Activated CD4-positive, CD25-positive, alpha-beta regulatory T cell treated with anti-CD3 and anti-CD28 coated beads, Interleukin-2, amount 50 U/mL, for 16 hours (primary cell): ENCODE data around the gene PDGFC.
"Not testable (repeated sequence)": the region's sequence is repeated elsewhere in the genome, so short reads cannot be mapped to it uniquely, and the experiment has no call there.

Experiments
- DNase-seq: peaks from one replicate; pipeline ENCODE4 v3.0.0-alpha.2; 2020; ENCODE audit warnings: low read depth, low spot score

Gene PDGFC

DNA sequence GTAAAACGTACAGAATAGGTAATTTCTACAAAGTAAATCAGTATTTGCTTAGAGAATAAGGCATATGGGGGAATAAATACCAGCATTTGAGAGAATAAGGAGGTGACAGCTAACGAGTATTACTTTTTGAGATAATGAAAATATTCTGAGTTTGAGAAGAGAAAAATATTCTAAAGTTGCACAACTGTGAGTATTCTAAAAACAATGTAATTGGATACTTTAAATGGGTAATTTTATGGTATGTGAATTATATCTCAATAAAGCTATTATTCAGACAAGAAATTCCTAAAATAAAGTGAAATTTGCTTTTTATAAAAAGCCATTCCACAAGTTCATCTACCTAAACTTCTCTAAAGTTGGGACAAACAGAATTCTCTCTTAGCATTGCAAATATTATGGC, 62.6 kb downstream of the PDGFC start:
- DNase-seq = no peak

GRCh38 chr4:156906325-156906724, 65.3 kb downstream of the PDGFC start:
- DNase-seq = no peak

GRCh38 chr4:156901871-156902270, 69.7 kb downstream of the PDGFC start:
- DNase-seq = no peak

GRCh38 chr4:156898373-156899117, 73.1 kb downstream of the PDGFC start:
- DNase-seq = no peak

GRCh38 chr4:156896527-156896926, 75.1 kb downstream of the PDGFC start:
- DNase-seq = no peak

DNA sequence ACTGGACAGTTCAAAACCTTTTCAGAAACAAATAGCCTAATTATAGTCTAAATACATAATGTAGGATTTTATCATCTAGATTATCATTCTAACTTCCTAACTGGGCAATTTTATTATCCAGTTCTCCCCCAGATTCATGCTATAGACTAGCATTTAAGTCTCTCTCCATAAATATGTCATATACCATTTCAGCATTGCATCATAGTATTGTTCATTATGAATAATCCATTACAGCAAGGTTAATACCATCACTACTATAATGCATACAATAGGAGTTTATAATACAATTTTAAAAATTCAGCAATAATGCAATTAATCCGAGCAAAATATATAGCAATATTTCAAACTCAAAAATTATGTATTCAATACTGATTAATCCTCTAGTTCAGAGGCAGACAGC, 77.4 kb downstream of the PDGFC start:
- DNase-seq = no peak

DNA sequence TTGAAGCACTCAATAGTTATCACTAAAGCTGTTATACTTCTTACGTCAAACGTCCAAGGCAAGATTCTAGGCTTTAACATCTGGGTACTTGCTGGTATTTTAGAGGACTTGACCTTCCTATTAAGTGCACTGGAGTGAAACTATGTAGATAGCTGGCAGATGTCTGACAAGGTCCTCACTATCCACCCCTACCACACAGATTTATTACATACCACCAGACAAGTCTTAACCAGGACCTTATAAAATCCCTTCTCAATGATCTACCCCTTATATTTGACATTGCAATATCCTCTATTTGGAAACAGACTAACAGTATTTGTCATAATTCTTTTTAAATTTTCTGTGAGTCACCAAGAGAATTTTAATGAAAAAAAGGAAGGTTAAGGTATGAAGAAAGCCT, 78.8 kb downstream of the PDGFC start:
- DNase-seq = no peak

DNA sequence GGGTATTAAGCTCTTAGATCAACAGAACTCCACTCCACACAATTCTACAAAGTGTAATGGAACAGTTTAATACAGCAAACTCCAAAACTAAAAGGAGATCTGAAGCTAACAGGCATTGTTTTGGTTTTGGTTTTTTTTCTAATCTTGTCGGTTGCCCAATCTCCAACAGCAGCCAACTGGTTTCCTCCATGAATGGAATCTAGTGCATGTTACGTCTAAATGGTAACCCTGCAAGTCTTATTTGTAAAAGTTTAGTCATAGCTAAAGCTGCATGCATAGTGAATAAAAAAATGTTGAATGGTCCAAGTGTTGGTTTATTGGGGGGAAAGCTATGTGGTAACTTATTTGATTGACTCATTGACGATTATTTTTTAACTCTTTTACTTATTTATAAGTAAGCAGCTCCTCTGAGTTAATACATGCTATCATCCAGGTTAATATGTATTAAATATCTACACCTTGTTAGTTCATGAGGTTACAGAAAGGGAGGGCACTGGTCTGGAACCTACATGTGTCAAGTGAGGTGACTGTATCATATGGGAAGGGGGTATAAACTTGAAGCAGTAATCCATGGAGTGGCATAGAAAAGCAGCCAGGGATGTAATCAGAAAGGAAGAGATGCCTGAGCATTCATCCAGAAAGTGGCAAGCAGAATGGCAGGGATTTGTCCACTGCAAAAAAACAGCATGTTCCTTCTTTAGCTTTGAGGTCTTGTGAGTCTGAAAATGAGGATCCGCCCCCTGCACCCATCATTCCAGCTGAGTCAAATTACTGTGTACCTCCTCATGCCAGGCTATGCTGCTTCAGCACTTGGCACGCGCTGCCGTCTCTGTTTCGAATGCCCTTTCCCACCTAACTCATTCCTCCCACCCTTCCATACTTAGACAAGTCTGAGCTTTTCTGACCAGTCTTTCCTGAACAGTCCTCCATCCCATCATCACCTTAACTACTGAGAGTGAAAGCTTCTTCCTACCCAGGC, 81.7 kb downstream of the PDGFC start:
- DNase-seq = no peak

DNA sequence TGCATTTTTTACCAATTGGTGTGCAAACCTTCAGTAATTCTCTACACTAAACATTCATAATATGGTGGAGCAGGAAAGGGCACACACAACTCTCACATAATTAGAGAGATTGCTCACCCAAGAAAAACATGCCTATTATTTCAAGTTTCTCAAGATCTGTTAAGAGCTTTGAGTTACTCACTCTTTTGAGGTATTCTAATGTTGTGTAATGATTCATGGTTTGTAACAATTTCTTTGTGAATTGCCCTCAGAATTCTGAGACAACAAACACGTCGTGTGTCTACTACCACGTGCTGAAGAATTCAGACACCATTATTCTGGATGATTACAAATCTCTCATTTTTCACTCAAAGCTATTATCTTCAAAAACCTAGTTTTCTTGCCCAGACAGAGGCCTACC, 82.8 kb downstream of the PDGFC start:
- DNase-seq = no peak

DNA sequence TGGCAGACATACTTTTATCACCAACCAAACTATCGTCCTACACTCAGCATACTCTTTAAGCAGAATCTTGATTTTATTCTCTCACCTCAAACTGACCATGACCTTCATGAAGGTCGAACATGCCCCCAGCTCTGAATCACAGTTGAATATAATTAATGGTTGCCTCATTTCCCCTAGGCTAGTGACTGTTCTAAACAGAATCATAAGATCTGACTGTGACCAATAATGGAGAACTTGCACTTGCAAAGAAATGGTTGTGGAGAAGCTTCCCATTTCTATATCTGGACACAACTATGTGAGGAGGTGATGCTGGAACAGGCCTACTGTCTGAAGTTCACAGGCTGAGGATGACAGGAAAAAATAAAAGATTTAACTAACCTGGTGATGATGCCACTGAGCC, 85.1 kb downstream of the PDGFC start:
- no peak for DNase-seq

- no peak for DNase-seq
Measured at GRCh38 chr4:156885374-156885773, 86.2 kb downstream of the PDGFC start.

DNA sequence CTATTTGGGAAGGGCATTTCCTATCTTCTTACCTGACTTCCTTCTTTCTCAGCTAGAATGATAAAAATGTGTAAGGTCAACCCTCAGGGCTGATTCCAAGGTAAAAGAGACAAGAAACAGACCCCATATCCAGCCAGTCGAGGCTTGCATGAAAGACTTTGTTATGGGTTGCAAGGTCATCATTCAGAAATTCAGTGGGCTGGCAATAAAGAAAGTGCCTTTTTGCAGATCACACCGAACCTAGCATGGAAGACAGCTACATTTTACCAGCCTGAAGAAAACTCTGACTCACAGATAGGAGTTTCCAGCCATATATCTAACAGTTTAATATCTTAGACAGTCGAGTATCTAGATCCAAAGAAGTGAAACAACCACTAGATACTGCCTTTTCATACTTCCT, 87.4 kb downstream of the PDGFC start:
- no peak for DNase-seq

DNA sequence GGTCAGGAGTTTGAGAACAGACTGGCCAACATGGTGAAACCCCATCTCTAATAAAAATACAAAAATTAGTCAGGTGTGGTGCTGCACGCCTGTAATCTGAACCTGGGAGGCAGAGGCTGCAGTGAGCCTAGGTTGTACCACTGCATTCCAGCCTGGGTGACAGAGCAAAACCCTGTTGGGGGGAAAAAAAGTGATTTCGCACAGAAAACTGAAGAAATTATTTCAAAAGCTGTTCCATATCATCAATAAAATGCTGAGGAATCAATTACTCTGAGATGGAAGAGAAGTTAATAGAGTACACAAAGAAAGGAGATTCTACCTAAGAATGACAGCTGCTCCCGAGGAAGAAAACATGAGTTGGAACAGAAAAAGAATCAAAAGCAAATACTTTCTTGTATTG, 95.9 kb downstream of the PDGFC start:
- DNase-seq = no peak

DNA sequence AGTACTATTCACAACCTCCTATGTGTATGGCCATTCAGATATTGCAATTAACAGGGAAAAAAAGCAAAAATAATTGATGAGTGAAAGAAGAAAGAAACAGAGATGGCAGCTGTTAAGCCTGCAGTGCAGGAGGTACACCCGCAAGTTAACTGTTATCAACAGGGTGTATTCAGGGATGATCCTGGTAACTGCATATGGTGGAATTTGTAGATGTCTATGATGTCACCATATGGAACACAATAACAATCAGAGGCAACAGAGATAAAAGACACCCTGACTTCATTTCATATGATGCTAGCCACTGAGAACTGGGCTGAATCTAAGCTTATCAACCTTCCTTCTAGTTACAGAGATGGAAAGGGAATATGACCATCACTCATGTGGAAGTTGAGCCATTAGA, 96.5 kb downstream of the PDGFC start:
- no peak for DNase-seq

GRCh38 chr4:156873799-156874198, 97.8 kb downstream of the PDGFC start:
- no peak for DNase-seq

GRCh38 chr4:156870861-156871260, 100.7 kb downstream of the PDGFC start:
- DNase-seq = no peak

GRCh38 chr4:156870131-156870530, 101.5 kb downstream of the PDGFC start:
- DNase-seq = no peak

DNA sequence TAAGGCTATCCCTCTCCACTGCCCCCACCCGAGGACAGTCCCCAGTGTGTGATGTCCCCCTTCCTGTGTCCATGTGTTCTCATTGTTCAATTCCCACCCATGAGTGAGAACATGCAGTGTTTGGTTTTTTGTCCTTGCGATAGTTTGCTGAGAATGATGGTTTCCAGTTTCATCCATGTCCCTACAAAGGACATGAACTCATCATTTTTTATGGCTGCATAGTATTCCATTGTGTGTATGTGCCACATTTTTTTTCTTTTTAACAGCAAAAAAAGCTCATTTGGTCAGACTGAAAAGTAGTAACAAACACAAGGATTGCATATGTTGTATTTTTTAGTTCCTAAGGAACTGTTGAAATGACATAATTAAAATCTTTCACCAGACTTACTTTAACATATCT, 105.5 kb downstream of the PDGFC start:
- DNase-seq = not testable (repeated sequence)

DNA sequence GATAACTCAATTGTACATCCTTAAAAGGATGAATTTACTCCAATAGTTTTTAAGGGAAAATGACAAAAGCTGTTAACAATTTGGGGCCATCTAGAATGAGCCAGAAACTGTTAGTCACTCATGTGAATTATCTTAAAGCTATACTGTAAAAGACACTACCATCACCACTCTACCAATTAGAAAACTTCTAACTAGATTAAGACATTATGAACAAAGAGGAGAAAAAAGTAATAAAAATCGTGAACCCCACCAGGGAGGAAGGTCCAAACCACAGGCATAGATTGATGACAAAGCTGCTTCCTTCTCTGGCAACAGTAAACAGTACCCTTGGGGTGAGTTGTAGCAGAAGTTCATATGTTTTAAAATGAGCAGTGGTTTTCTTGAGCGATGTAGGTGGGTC, 106.1 kb downstream of the PDGFC start:
- no peak for DNase-seq

DNA sequence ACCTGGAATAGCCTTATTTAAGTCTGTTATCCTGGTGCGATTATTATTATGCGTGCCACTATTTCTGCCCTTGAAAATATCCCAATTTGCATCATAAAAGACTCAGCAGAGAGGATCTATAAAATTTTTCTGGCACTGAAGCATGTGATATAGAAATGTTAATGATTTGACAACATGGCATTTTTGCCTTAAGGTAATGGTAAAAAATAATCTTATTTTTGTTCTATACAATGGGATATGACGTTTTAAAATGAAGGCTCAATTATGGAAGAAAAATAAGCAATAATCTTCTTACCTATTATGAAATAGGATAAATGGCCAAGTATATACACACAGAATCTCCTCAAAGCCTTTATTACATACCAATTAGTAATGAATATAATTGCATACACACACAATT, 113.5 kb downstream of the PDGFC start:
- DNase-seq = no peak

DNA sequence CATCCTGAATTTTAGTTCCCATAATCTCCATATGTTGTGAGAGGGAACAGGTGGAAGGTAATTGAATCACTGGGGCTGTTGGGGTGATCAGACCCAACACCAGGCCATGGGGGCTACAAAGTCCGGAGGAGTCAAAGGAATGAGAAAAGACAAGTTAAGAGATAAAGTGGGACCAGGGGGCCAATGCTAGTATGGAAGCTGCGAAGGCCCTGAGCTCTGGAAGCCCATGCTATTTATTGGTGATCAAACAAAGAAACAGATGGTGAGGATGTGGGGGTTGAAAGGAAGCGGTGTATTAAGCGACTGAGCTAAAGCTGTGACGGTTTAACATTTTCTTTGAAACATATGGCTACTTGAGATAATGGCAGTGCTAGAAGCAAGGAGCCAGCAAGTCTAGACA, 132.8 kb downstream of the PDGFC start:
- DNase-seq = no peak

DNA sequence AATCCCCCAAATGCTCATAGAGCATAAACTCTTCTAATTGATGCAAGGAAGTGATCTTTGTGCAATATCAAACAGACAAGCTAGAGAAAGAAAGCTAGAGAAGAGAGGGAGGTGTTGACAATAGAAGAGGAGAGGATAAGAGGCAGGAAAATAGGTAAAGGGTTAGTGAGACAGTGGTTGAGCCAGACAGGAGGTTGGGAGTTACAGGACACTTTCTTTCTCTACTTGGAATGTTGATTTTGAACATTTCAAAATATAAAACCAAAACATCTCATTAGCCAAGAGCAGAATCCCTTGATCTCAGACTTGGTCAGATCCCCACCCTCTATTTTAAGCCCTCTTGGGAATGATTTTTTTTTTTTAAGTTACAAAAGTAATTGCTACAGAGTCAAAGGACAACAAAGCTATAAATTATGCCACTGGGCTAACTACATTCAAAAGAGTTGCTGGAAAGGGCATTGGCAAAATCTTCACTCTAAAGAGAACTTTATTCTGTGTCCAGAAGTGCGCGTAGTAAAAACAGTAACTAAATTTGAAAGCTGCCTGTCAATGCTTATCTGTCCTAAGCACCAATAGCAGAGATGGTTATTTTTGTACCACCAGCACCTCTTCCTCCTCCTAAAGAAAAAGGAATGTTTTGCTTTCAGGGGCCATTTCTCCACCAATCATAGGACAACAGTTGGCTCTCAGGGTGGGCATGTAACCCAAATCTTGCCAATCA, 133.8 kb downstream of the PDGFC start:
- DNase-seq = no peak
